HepG2 (cell line): ENCODE results near the gene SCN2A.

Experiments
- ADNP ChIP-seq: sonication (generic); formaldehyde crosslinking; IDR thresholded peaks from 2 replicates; pipeline ENCODE4 v1.4.0; 2020; ENCODE audit warnings: missing genetic modification reagents
- FOXA1 ChIP-seq, 2 experiments: fragments of 450-650 bp in 1 of 2; sonication (generic) in 1 of 2; formaldehyde crosslinking in 1 of 2; IDR thresholded peaks; 2 replicates each; pipeline versions ENCODE4 v1.4.0 to v1.6.1; 2016 to 2020; ENCODE audit warnings: missing genetic modification reagents in 1 of 2
- FOXM1 ChIP-seq: sonication (generic); formaldehyde crosslinking; IDR thresholded peaks from 2 replicates; pipeline ENCODE4 v1.5.0; 2020; ENCODE audit warnings: missing genetic modification reagents
- GPN1 ChIP-seq: sonication (generic); formaldehyde crosslinking; IDR thresholded peaks from 2 replicates; pipeline ENCODE4 v1.5.1; 2020; ENCODE audit warnings: missing genetic modification reagents, borderline replicate concordance
- ZZZ3 ChIP-seq: sonication (generic); formaldehyde crosslinking; IDR thresholded peaks from 2 replicates; pipeline ENCODE4 v1.4.0; 2020; ENCODE audit warnings: missing genetic modification reagents, mild to moderate bottlenecking, borderline replicate concordance
- TF ChIP-seq, protein P1 (sequence below): sonication (generic); formaldehyde crosslinking; IDR thresholded peaks from 2 replicates; pipeline ENCODE4 v1.5.1; 2020; ENCODE audit warnings: missing genetic modification reagents, mild to moderate bottlenecking, borderline replicate concordance
- TF ChIP-seq, protein P2 (sequence below): sonication (generic); formaldehyde crosslinking; IDR thresholded peaks from 2 replicates; pipeline ENCODE4 v1.8.1; 2023; ENCODE audit warnings: mild to moderate bottlenecking, inconsistent platforms, moderate library complexity, missing genetic modification reagents, borderline replicate concordance
- TF ChIP-seq, protein P3 (sequence below): sonication (generic); formaldehyde crosslinking; IDR thresholded peaks from 2 replicates; pipeline ENCODE4 v1.8.1; 2022; ENCODE audit warnings: mild to moderate bottlenecking, missing genetic modification reagents

DNA sequence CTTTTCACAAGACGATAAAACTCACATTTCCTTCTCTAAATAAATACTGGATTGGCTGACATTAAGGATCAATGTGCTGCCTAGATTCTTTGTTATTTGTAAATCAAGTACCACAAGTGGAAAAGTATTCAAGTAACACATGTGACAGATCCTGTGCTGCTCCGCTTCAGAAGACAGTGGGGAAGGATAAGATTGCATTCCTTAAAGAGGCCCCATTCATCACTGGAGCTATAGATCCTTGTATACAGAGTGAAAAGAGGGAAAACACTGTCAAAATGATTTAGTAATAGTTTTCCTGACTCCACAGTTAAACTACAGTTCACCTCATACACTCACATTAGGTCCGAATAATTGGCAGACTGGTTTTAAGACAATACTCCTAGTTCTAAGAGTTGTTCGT, 122.3 kb downstream of the SCN2A start:
- no peak for TF ChIP-seq FOXA1 (IDR thresholded peaks at IDR 0.05)
- TF ChIP-seq FOXA1 (CRISPR knock-in tag; IDR thresholded peaks at IDR 0.05): no peak
- TF ChIP-seq FOXM1 (CRISPR knock-in tag): no peak
- TF ChIP-seq, protein P1, sequence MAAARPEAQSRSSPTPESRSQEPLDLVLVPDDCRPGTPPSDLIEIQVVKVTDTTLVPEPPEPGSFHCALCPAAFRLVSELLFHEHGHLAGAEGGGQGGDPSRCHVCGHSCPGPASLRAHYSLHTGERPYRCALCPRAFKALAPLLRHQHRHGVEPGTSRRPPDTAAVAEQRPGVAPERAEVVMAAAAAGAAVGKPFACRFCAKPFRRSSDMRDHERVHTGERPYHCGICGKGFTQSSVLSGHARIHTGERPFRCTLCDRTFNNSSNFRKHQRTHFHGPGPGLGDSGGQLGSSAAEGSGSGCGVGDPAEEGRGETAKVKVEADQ (CRISPR knock-in tag): no peak
- TF ChIP-seq, protein P2, sequence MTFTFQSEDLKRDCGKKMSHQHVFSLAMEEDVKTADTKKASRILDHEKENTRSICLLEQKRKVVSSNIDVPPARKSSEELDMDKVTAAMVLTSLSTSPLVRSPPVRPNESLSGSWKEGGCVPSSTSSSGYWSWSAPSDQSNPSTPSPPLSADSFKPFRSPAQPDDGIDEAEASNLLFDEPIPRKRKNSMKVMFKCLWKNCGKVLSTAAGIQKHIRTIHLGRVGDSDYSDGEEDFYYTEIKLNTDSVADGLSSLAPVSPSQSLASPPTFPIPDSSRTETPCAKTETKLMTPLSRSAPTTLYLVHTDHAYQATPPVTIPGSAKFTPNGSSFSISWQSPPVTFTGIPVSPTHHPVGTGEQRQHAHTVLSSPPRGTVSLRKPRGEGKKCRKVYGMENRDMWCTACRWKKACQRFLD (CRISPR knock-in tag): no peak
- TF ChIP-seq ZZZ3: no peak
- TF ChIP-seq, protein P3, sequence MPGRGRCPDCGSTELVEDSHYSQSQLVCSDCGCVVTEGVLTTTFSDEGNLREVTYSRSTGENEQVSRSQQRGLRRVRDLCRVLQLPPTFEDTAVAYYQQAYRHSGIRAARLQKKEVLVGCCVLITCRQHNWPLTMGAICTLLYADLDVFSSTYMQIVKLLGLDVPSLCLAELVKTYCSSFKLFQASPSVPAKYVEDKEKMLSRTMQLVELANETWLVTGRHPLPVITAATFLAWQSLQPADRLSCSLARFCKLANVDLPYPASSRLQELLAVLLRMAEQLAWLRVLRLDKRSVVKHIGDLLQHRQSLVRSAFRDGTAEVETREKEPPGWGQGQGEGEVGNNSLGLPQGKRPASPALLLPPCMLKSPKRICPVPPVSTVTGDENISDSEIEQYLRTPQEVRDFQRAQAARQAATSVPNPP: no peak
- TF ChIP-seq ADNP (CRISPR knock-in tag): no peak
- TF ChIP-seq GPN1 (CRISPR knock-in tag): no peak
